Stimulated activated naive CD8-positive, alpha-beta T cell treated with anti-CD3 and anti-CD28 coated beads, Interleukin-15, Interleukin-2, amounts not matched to agents 100 ng/mL and 50 ng/mL, for 24 hours (primary cell): ENCODE results near the gene PLXNA2.

ENCODE experiments used
- H3K27ac Mint-ChIP-seq: one replicate; pipeline ENCODE4 v1.8.0; 2021; ENCODE audit warnings: mild to moderate bottlenecking, mixed read lengths
- H3K27me3 Mint-ChIP-seq: one replicate; pipeline ENCODE4 v1.8.0; 2021; ENCODE audit warnings: mixed read lengths
- H3K36me3 Mint-ChIP-seq: one replicate; pipeline ENCODE4 v1.8.0; 2021; ENCODE audit warnings: low read depth, mixed read lengths
- H3K4me1 Mint-ChIP-seq: one replicate; pipeline ENCODE4 v1.8.0; 2021; ENCODE audit warnings: low read depth, mixed read lengths
- H3K4me3 Mint-ChIP-seq: one replicate; pipeline ENCODE4 v1.8.0; 2021; ENCODE audit warnings: mild to moderate bottlenecking, mixed read lengths
- H3K9me3 Mint-ChIP-seq: one replicate; pipeline ENCODE4 v1.8.0; 2021; ENCODE audit warnings: mixed read lengths

PLXNA2 gene

DNA sequence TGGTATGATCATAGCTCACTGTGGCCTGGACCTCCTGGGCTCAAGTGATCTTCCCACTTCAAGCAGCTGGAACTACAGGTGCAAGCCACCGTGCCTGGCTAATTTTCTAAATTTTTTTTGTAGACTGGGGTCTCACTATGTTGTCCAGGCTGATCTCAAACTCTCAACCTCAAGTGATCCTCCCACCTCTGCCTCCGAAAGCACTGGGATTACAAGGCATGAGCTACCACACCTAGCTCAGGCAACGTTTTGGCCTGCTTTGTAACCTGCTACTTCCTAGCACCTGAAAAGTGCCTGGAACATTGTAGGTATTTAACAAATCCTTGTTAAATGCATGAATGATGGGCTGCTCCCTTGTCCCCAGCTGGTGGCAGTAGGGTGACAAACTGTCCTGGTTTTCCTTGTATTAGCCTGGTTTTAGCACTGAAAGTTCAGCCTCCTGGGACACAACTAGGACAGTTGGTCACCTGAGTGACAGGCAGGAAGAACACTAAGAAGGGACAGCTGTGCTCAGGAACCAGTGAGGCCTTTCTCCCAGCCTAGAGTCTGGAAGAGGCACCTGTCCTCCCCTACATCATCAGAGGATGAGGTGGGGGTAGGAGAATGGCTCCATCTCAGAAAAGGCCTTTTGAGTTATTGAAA is 244.8 kb downstream of the PLXNA2 start:
- Mint-ChIP-seq H3K27me3 (no peaks in the 10 kb centered on the region), H3K27ac (no peak overlapping the region), H3K36me3 (no peaks in the 10 kb centered on the region)

DNA sequence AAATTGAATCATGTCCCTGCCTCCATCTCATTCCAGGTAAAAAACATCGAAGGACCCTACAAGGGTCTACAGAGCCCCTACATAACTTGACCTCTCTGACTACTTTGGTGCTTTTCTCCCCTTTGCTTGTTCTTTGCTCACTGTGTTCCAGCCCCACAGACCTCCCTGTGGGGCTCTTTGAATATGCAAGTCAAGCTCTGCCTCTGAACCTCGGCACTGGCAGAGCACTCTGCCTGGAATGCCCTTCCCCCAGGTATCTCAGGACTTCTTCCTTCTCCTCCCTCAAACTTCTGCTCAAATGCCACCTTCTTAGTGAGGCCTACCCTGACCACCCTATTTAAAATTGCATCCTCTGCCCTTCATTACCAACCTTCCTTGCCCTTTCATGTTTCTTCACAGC is 245.5 kb downstream of the PLXNA2 start:
- Mint-ChIP-seq H3K36me3 (no peaks in the 10 kb centered on the region), H3K4me3 (no peak overlapping the region), H3K27ac (no peak overlapping the region), H3K27me3 (no peaks in the 10 kb centered on the region), H3K4me1 (no peaks in the 10 kb centered on the region), H3K9me3 (no peaks in the 10 kb centered on the region)

More for the DNA sequence above, 244.8 kb downstream of the PLXNA2 start:
- Mint-ChIP-seq H3K4me1 (no peaks in the 10 kb centered on the region), H3K4me3 (no peak overlapping the region), H3K9me3 (no peaks in the 10 kb centered on the region)

GRCh38 chr1:207997486-207998268 is 246.5 kb downstream of the PLXNA2 start:
- Mint-ChIP-seq H3K27ac (no peak overlapping the region), H3K4me1 (no peaks in the 10 kb centered on the region), H3K36me3 (no peaks in the 10 kb centered on the region), H3K4me3 (no peak overlapping the region), H3K27me3 (no peaks in the 10 kb centered on the region), H3K9me3 (no peaks in the 10 kb centered on the region)

GRCh38 chr1:207996636-207997035 is 247.5 kb downstream of the PLXNA2 start:
- Mint-ChIP-seq H3K9me3 (no peaks in the 10 kb centered on the region), H3K36me3 (no peaks in the 10 kb centered on the region), H3K4me1 (no peaks in the 10 kb centered on the region), H3K4me3 (no peak overlapping the region), H3K27me3 (no peaks in the 10 kb centered on the region), H3K27ac (no peak overlapping the region)

DNA sequence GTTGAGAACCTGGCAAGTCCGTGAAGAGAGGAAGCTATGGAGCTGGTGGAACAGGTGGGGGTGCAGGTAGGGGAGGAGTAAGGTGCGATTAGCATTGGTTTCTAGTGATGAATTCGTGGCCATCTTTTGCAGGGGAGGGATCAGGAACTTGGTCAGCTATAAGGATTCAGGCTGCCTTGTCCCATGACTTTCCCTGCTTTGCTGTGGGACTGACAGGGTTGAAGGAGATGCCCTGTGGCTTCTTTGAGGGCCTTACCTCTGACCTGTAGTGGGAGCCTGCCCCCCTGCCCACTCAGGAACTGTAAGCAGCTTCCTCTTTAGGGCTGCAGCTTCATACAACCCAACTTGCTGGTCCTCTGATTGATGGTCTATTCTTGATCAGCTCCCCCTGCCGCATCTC is 248.6 kb downstream of the PLXNA2 start:
- no peaks in the 10 kb centered on the region for H3K36me3 Mint-ChIP-seq
- H3K27ac Mint-ChIP-seq = no peak overlapping the region
- no peaks in the 10 kb centered on the region for H3K9me3 Mint-ChIP-seq
- no peaks in the 10 kb centered on the region for H3K4me1 Mint-ChIP-seq
- H3K4me3 Mint-ChIP-seq = no peak overlapping the region
- no peaks in the 10 kb centered on the region for H3K27me3 Mint-ChIP-seq

- Mint-ChIP-seq H3K27me3 (no peaks in the 10 kb centered on the region), H3K36me3 (no peaks in the 10 kb centered on the region), H3K27ac (no peak overlapping the region), H3K9me3 (no peaks in the 10 kb centered on the region), H3K4me3 (no peak overlapping the region), H3K4me1 (no peaks in the 10 kb centered on the region)
These were observed 250.4 kb downstream of the PLXNA2 start for GRCh38 chr1:207993477-207994445.

DNA sequence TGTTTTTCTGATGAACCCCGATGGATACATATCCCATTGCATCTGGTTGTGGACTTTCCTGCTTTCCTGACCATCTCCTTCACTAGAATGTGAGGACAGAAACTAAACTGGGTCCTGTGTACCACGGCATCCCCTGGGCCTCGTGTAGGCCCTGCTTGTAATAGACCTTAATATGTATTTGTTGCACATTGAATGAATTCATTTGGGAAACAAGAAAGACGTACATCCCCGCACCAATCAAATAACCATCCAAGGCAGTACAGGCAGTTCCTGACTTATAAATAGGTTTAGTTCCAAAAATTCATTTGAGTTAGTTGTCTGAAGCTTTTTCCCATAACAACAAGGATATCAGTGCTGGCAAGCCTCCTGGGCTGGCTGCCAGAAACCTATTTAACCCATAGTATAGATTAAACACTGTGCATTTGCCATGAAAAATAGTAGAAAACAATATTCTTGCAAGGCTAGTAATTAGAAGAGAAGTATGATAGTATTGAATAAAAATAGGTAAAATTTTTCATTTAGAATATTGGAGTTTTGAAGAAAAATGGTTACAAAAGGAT is 251.4 kb downstream of the PLXNA2 start:
- no peak overlapping the region for H3K27ac Mint-ChIP-seq
- H3K36me3 Mint-ChIP-seq = no peaks in the 10 kb centered on the region
- no peaks in the 10 kb centered on the region for H3K9me3 Mint-ChIP-seq
- no peak overlapping the region for H3K4me3 Mint-ChIP-seq
- peaks cover 2% of the 10 kb centered on the region for H3K27me3 Mint-ChIP-seq
- no peaks in the 10 kb centered on the region for H3K4me1 Mint-ChIP-seq

DNA sequence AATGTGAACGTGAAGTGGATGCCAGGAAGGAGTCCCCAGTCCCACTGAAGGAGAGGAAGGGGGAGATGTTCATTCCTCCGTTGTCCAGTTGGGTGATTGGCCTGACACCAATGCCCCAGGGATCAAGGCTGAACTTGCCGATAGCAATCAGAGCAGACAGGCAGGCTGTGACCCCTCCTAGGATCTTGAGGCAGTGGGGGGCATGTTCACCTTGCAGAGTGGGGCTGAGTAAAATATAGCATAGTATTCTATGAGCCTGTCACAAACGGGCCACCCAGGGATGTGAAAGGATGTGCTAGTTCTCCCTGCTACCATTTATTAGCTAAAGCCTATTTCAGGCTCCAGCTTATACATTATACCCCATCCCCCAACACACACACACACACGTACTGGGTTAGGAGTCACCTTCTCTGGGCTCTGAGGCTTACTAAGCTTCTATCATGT is 252.6 kb downstream of the PLXNA2 start:
- Mint-ChIP-seq H3K4me1 (no peaks in the 10 kb centered on the region), H3K27me3 (peaks cover 4% of the 10 kb centered on the region), H3K4me3 (no peak overlapping the region), H3K36me3 (no peaks in the 10 kb centered on the region), H3K9me3 (no peaks in the 10 kb centered on the region), H3K27ac (no peak overlapping the region)

GRCh38 chr1:207990876-207991582 is 253.2 kb downstream of the PLXNA2 start:
- H3K27ac Mint-ChIP-seq = no peak overlapping the region
- peaks cover 4% of the 10 kb centered on the region for H3K27me3 Mint-ChIP-seq
- no peaks in the 10 kb centered on the region for H3K4me1 Mint-ChIP-seq
- H3K9me3 Mint-ChIP-seq = no peaks in the 10 kb centered on the region
- H3K36me3 Mint-ChIP-seq = no peaks in the 10 kb centered on the region
- no peak overlapping the region for H3K4me3 Mint-ChIP-seq

- no peaks in the 10 kb centered on the region for H3K4me1 Mint-ChIP-seq
- H3K9me3 Mint-ChIP-seq = no peaks in the 10 kb centered on the region
- no peak overlapping the region for H3K4me3 Mint-ChIP-seq
- no peaks in the 10 kb centered on the region for H3K36me3 Mint-ChIP-seq
- peaks cover 4% of the 10 kb centered on the region for H3K27me3 Mint-ChIP-seq
- H3K27ac Mint-ChIP-seq = no peak overlapping the region
These were observed 253.7 kb downstream of the PLXNA2 start for GRCh38 chr1:207990455-207990854.

GRCh38 chr1:207988326-207989165 is 255.6 kb downstream of the PLXNA2 start:
- Mint-ChIP-seq H3K4me3 (no peak overlapping the region), H3K27ac (no peak overlapping the region), H3K4me1 (no peaks in the 10 kb centered on the region), H3K36me3 (no peaks in the 10 kb centered on the region), H3K27me3 (peaks cover 4% of the 10 kb centered on the region), H3K9me3 (no peaks in the 10 kb centered on the region)

GRCh38 chr1:207987164-207987563 is 257.0 kb downstream of the PLXNA2 start:
- H3K27me3 Mint-ChIP-seq = peaks cover 10% of the 10 kb centered on the region
- H3K36me3 Mint-ChIP-seq = no peaks in the 10 kb centered on the region
- H3K27ac Mint-ChIP-seq = no peak overlapping the region
- H3K9me3 Mint-ChIP-seq = no peaks in the 10 kb centered on the region
- H3K4me3 Mint-ChIP-seq = no peak overlapping the region
- no peaks in the 10 kb centered on the region for H3K4me1 Mint-ChIP-seq

DNA sequence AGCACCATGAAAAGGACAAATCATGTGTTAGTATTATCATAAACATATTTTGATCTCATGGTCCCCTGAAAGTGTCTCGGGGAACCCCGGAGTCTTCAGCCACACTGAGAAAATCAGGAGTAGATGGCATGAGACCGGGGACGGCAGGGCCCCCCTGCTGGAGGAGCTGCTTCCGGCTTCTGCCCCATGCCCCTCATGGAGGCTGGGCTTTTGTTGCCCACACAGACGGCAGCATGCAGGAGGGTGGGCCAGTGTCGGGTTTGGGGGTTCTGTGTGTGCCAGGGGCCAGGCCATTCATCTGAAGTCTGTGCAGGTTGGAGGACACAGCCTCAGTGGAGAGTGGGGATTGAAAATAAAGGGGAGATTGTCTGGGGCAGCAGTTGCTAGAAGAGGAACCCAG is 258.2 kb downstream of the PLXNA2 start:
- no peak overlapping the region for H3K4me3 Mint-ChIP-seq
- no peaks in the 10 kb centered on the region for H3K36me3 Mint-ChIP-seq
- H3K27ac Mint-ChIP-seq = no peak overlapping the region
- no peaks in the 10 kb centered on the region for H3K4me1 Mint-ChIP-seq
- H3K27me3 Mint-ChIP-seq = peaks cover 15% of the 10 kb centered on the region
- H3K9me3 Mint-ChIP-seq = no peaks in the 10 kb centered on the region
